K562 (cell line): ENCODE results near the gene NPDC1. TPM values are rescaled to one million over a fixed set of nuclear protein-coding genes. Genes with fewer than 3 reads are reported as not detected.

Experiments
- CTCF ChIP-seq, 3 experiments: IDR thresholded peaks in 2 of 3; conservative IDR thresholded peaks in 1 of 3; 2 replicates each; pipeline ENCODE4 v1.5.1; 2011 to 2012; ENCODE audit warnings: low read length in 3 of 3, mild to moderate bottlenecking in 3 of 3, control low read depth in 2 of 3, improper control_type of control experiment in 1 of 3, inconsistent platforms in 1 of 3, low read depth in 1 of 3, mixed read lengths in 1 of 3, moderate library complexity in 1 of 3; ENCODE audit not compliant: insufficient read depth in 2 of 3
- ELK3 ChIP-seq: fragments of 450-650 bp; formaldehyde crosslinking; IDR thresholded peaks from 2 replicates; pipeline ENCODE4 v1.4.0; 2020; ENCODE audit warnings: mild to moderate bottlenecking
- HBP1 ChIP-seq: fragments of 450-650 bp; formaldehyde crosslinking; IDR thresholded peaks from 2 replicates; pipeline ENCODE4 v1.4.0; 2022; ENCODE audit warnings: missing genetic modification characterization
- KLF10 ChIP-seq: fragments of 250-450 bp; sonication (Bioruptor Pico); IDR thresholded peaks from 2 replicates; pipeline ENCODE4 v1.6.1; 2021; ENCODE audit warnings: matching md5 sums
- MYNN ChIP-seq, 2 experiments: sonication (generic); formaldehyde crosslinking in 1 of 2; IDR thresholded peaks; 2 replicates each; pipeline versions ENCODE4 v1.5.0 to v1.6.1; 2016 to 2020; ENCODE audit warnings: antibody characterized with exemption in 1 of 2, missing genetic modification reagents in 1 of 2
- NCOA6 ChIP-seq: fragments of 450-650 bp; IDR thresholded peaks from 2 replicates; pipeline ENCODE4 v1.6.1; 2017; ENCODE audit warnings: mild to moderate bottlenecking
- POLR2B ChIP-seq: fragments of 450-650 bp; IDR thresholded peaks from 2 replicates; pipeline ENCODE4 v1.6.1; 2018; ENCODE audit warnings: low read depth; ENCODE audit not compliant: partially characterized antibody
- SMC3 ChIP-seq: conservative IDR thresholded peaks from 2 replicates; pipeline ENCODE4 v1.6.1; 2011; ENCODE audit warnings: low read depth, low read length, improper control_type of control experiment; ENCODE audit not compliant: insufficient read depth
- SUPT5H ChIP-seq: fragments of 450-650 bp; IDR thresholded peaks from 2 replicates; pipeline ENCODE4 v1.6.1; 2016
- ZBTB33 ChIP-seq: sonication (generic); formaldehyde crosslinking; IDR thresholded peaks from 2 replicates; pipeline ENCODE4 v1.8.1; 2023; ENCODE audit warnings: mild to moderate bottlenecking, missing genetic modification reagents
- ZEB2 ChIP-seq: fragments of 450-650 bp; IDR thresholded peaks from 2 replicates; pipeline ENCODE4 v1.6.1; 2016
- ZHX1 ChIP-seq: fragments of 150-350 bp; conservative IDR thresholded peaks from 2 replicates; pipeline ENCODE4 v1.6.1; 2014; ENCODE audit warnings: low read length
- polyA plus RNA-seq, 8 experiments: library from polyadenylated mRNA; depleted of rRNA in 4 of 8; stranded (reverse) in 5 of 8; unstranded in 3 of 8; fragments of >200 nt; fragmentation: Nextera tagmentation in 2 of 8; fragmentation: Illumina TruSeq in 1 of 8; extraction: Ambion mirVana in 2 of 8; extraction: Trizol in 1 of 8; gene quantifications; 2 replicates each; pipeline versions ENCODE4 v1.2.1 to v1.2.3, GENCODE V29; 2011 to 2014; ENCODE audit warnings: inconsistent platforms in 1 of 8, missing spikeins in 1 of 8
- total RNA-seq, 7 experiments: library from RNA; depleted of rRNA in 6 of 7; stranded (reverse); fragments of >200 nt in 6 of 7; fragmentation: Illumina TruSeq in 2 of 7; extraction: Trizol in 2 of 7; gene quantifications; 2 replicates each; pipeline versions ENCODE4 v1.2.1 to v1.2.3, GENCODE V29; 2011 to 2021; ENCODE audit warnings: low replicate concordance in 1 of 7

The NPDC1 gene
- total and polyA plus RNA-seq, 9 of the 15 experiments (the other 6 are each of a cell fraction or from before 2014, with no cell fraction given) = 0.06 to 2.1 (median 0.53) TPM; not detected in 3

- TF ChIP-seq NCOA6 (no peak), ELK3 (CRISPR knock-in tag) (no peak), HBP1 (no peak), SMC3 (peak; percentile 74), CTCF (IDR thresholded peaks at IDR 0.05 in 2 of 3, conservative IDR thresholded peaks at IDR 0.05 in 1 of 3; ENCODE audit: insufficient read depth in 2 of 3, low read depth in 1 of 3, low read length in 3 of 3) (peak; percentile 75 to 88 (median 86)), ZBTB33 (CRISPR knock-in tag) (0 out of 2 replicates have a peak, but pooled peaks have one; percentile 4), POLR2B (peak; percentile 32), MYNN (IDR thresholded peaks at IDR 0.05) (0 out of 2 replicates have a peak, but pooled peaks have one; percentile 46), MYNN (CRISPR knock-in tag; IDR thresholded peaks at IDR 0.05) (no peak), ZEB2 (no peak), KLF10 (no peak), ZHX1 (no peak), SUPT5H (peak; percentile 28; the same call in 1 of the 2 replicates)
These were observed 18.3 kb upstream of the NPDC1 start (continued) for GRCh38 chr9:137064027-137064879.
